SK-N-SH treated with all-trans-retinoic acid at 6 μM for 48 hours (cell line): ENCODE measurements around the gene ASIC1.

Experiments used
- ATAC-seq: fragments of 200-7000 bp; cut with Tn5 transposase; 3 replicates; pipeline ENCODE4 v1.9.1; 2020; ENCODE audit warnings: mild to moderate bottlenecking, moderate library complexity
- ARNTL ChIP-seq: fragments of 450-650 bp; formaldehyde crosslinking; IDR thresholded peaks from 2 replicates; pipeline ENCODE4 v1.5.0; 2020; ENCODE audit warnings: low read depth, mild to moderate bottlenecking, moderate library complexity, borderline replicate concordance
- BACH2 ChIP-seq: fragments of 250-450 bp; sonication (Bioruptor Pico); IDR thresholded peaks from 2 replicates; pipeline ENCODE4 v1.9.0; 2021; ENCODE audit warnings: mild to moderate bottlenecking, borderline replicate concordance
- CREB5 ChIP-seq: fragments of 250-450 bp; sonication (Bioruptor Pico); IDR thresholded peaks from 2 replicates; pipeline ENCODE4 v1.5.1; 2020; ENCODE audit warnings: low read depth, mild to moderate bottlenecking, moderate library complexity
- CSDC2 ChIP-seq: fragments of 250-450 bp; sonication (Bioruptor Pico); IDR thresholded peaks from 2 replicates; pipeline ENCODE4 v1.5.0; 2020; ENCODE audit warnings: mild to moderate bottlenecking, moderate library complexity
- CSRNP3 ChIP-seq: fragments of 250-450 bp; sonication (Bioruptor Pico); IDR thresholded peaks from 2 replicates; pipeline ENCODE4 v1.5.1; 2021; ENCODE audit warnings: mild to moderate bottlenecking, moderate library complexity
- ESRRG ChIP-seq: fragments of 250-450 bp; sonication (Bioruptor Pico); IDR thresholded peaks from 2 replicates; pipeline ENCODE4 v1.6.1; 2021; ENCODE audit warnings: mild to moderate bottlenecking
- GLIS3 ChIP-seq: fragments of 250-450 bp; sonication (Bioruptor Pico); IDR thresholded peaks from 2 replicates; pipeline ENCODE4 v1.5.0; 2020; ENCODE audit warnings: mild to moderate bottlenecking, moderate library complexity
- ISL1 ChIP-seq: fragments of 250-450 bp; sonication (Bioruptor Pico); IDR thresholded peaks from 2 replicates; pipeline ENCODE4 v2.1.2; 2022; ENCODE audit warnings: mild to moderate bottlenecking, moderate library complexity
- PPARA ChIP-seq: fragments of 250-450 bp; sonication (Bioruptor Pico); IDR thresholded peaks from 2 replicates; pipeline ENCODE4 v1.5.0; 2020; ENCODE audit warnings: mild to moderate bottlenecking, borderline replicate concordance
- RARB ChIP-seq: fragments of 250-450 bp; sonication (Bioruptor Pico); IDR thresholded peaks from 2 replicates; pipeline ENCODE4 v1.8.0; 2021; ENCODE audit warnings: mild to moderate bottlenecking, moderate library complexity
- SNAI2 ChIP-seq: fragments of 250-450 bp; sonication (Bioruptor Pico); IDR thresholded peaks from 2 replicates; pipeline ENCODE4 v1.5.0; 2020; ENCODE audit warnings: mild to moderate bottlenecking, moderate library complexity
- TCF4 ChIP-seq: fragments of 250-450 bp; sonication (Bioruptor Pico); IDR thresholded peaks from 2 replicates; pipeline ENCODE4 v1.8.0; 2021; ENCODE audit warnings: mild to moderate bottlenecking, moderate library complexity, borderline replicate concordance
- TOX ChIP-seq: fragments of 250-450 bp; sonication (Bioruptor Pico); IDR thresholded peaks from 2 replicates; pipeline ENCODE4 v1.8.0; 2021; ENCODE audit warnings: mild to moderate bottlenecking, moderate library complexity, borderline replicate concordance
- ZC3H10 ChIP-seq: fragments of 250-450 bp; sonication (Bioruptor Pico); IDR thresholded peaks from 2 replicates; pipeline ENCODE4 v1.5.1; 2021; ENCODE audit warnings: mild to moderate bottlenecking, moderate library complexity
- ZFP30 ChIP-seq: fragments of 450-650 bp; formaldehyde crosslinking; IDR thresholded peaks from 2 replicates; pipeline ENCODE4 v1.5.0; 2022; ENCODE audit warnings: mild to moderate bottlenecking, moderate library complexity
- ZNF565 ChIP-seq: fragments of 450-650 bp; formaldehyde crosslinking; conservative IDR thresholded peaks from 2 replicates; pipeline ENCODE4 v1.5.0; 2020; ENCODE audit warnings: low read depth, mild to moderate bottlenecking, moderate library complexity
- ZNF70 ChIP-seq: fragments of 450-650 bp; formaldehyde crosslinking; IDR thresholded peaks from 2 replicates; pipeline ENCODE4 v1.5.0; 2020; ENCODE audit warnings: mild to moderate bottlenecking, moderate library complexity
- ZNF8 ChIP-seq: fragments of 450-650 bp; formaldehyde crosslinking; IDR thresholded peaks from 2 replicates; pipeline ENCODE4 v1.5.0; 2020; ENCODE audit warnings: mild to moderate bottlenecking, moderate library complexity
- TF ChIP-seq, protein P1 (sequence below): fragments of 250-450 bp; sonication (Bioruptor Pico); IDR thresholded peaks from 2 replicates; pipeline ENCODE4 v1.8.0; 2020; ENCODE audit warnings: mild to moderate bottlenecking, moderate library complexity, borderline replicate concordance
- TF ChIP-seq, protein P2 (sequence below): fragments of 250-450 bp; sonication (Bioruptor Pico); IDR thresholded peaks from 2 replicates; pipeline ENCODE4 v1.8.0; 2021; ENCODE audit warnings: low read depth, mild to moderate bottlenecking, moderate library complexity, borderline replicate concordance
- TF ChIP-seq, protein P3 (sequence below): fragments of 250-450 bp; sonication (Bioruptor Pico); IDR thresholded peaks from 2 replicates; pipeline ENCODE4 v1.5.0; 2020; ENCODE audit warnings: mild to moderate bottlenecking, moderate library complexity

ASIC1 gene

DNA sequence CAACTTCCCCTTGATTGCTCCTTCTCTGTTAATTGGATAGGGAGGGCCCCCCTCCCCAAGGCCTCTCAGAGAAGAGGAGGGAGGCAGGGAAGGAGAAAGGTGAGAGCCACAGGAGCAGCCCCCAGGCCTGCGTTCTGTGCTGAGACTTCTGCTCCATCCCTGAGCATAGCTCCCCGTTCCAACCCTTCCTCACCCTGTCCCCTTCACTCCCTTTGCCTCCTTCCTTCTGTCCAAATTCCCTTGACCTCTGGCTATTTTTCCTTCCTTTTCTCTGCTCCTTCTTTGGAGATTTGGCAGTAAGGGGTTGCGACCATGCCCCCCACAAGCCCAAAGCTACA, 788 bp upstream of the ASIC1 start (continued):
- no peak for TF ChIP-seq CREB5 (CRISPR knock-in tag)
- no peak for TF ChIP-seq SNAI2 (CRISPR knock-in tag)
- no peak for TF ChIP-seq ZFP30 (CRISPR knock-in tag)
- no peak for TF ChIP-seq ZC3H10
- no peak for TF ChIP-seq CSRNP3 (CRISPR knock-in tag)
- no peak for TF ChIP-seq ISL1 (CRISPR knock-in tag)
- TF ChIP-seq, protein P1, sequence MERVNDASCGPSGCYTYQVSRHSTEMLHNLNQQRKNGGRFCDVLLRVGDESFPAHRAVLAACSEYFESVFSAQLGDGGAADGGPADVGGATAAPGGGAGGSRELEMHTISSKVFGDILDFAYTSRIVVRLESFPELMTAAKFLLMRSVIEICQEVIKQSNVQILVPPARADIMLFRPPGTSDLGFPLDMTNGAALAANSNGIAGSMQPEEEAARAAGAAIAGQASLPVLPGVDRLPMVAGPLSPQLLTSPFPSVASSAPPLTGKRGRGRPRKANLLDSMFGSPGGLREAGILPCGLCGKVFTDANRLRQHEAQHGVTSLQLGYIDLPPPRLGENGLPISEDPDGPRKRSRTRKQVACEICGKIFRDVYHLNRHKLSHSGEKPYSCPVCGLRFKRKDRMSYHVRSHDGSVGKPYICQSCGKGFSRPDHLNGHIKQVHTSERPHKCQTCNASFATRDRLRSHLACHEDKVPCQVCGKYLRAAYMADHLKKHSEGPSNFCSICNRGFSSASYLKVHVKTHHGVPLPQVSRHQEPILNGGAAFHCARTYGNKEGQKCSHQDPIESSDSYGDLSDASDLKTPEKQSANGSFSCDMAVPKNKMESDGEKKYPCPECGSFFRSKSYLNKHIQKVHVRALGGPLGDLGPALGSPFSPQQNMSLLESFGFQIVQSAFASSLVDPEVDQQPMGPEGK (CRISPR knock-in tag), result no peak
- TF ChIP-seq ZNF565 (CRISPR knock-in tag), result no peak

DNA sequence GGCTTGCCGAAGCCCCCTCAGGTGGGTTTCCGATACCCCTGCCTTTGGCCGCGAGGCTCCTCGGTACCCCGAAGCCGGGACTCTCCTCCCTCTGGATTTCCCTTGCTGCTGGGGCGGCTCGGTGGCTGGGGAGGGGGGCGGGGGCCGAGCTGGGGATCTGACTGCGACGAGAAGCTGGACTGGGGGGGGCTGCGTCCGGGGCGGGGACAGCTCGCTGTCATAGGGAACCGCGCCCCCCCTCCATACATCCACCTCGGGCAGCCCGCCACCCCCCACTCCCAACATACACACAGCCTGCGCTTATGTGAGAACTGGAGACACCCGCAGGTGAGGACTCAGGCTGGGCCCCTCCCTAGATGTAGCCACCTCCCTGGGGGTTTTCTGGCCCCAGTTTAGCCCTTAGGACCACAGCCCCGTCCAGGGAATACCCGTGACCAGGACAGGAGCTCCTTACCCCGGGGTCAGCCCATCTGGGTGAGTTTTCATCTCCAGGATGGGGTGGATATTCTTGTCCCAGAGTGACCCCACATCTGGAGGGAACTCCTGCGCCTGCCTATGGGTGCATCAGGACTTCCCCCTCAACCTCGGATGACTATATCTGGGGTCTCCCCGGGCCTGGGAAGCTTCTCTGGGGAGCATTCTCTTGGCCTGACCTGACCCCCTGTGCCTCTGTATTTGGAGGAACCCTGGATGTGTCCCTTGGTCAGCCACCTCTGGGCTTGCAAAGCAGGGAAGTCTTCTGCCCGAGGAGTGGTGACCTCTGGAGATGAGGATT, 687 bp downstream of the ASIC1 start:
- ATAC-seq, result no peak
- TF ChIP-seq CSDC2 (CRISPR knock-in tag) (no peak), ZNF565 (CRISPR knock-in tag) (no peak), ZNF70 (CRISPR knock-in tag) (no peak), TCF4 (CRISPR knock-in tag) (no peak), GLIS3 (no peak), PPARA (no peak), ARNTL (CRISPR knock-in tag) (no peak), CREB5 (CRISPR knock-in tag) (no peak), BACH2 (no peak), ESRRG (CRISPR knock-in tag) (no peak)
- TF ChIP-seq, protein P2, sequence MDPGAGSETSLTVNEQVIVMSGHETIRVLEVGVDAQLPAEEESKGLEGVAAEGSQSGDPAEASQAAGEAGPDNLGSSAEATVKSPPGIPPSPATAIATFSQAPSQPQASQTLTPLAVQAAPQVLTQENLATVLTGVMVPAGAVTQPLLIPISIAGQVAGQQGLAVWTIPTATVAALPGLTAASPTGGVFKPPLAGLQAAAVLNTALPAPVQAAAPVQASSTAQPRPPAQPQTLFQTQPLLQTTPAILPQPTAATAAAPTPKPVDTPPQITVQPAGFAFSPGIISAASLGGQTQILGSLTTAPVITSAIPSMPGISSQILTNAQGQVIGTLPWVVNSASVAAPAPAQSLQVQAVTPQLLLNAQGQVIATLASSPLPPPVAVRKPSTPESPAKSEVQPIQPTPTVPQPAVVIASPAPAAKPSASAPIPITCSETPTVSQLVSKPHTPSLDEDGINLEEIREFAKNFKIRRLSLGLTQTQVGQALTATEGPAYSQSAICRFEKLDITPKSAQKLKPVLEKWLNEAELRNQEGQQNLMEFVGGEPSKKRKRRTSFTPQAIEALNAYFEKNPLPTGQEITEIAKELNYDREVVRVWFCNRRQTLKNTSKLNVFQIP (CRISPR knock-in tag), result no peak

- TF ChIP-seq CSDC2 (CRISPR knock-in tag) (no peak), TCF4 (CRISPR knock-in tag) (no peak), TOX (CRISPR knock-in tag) (no peak), CSRNP3 (CRISPR knock-in tag) (no peak), SNAI2 (CRISPR knock-in tag) (no peak), ZNF8 (CRISPR knock-in tag) (no peak), ZC3H10 (no peak), ISL1 (CRISPR knock-in tag) (no peak), BACH2 (no peak), RARB (CRISPR knock-in tag) (no peak)
- TF ChIP-seq, protein P3, sequence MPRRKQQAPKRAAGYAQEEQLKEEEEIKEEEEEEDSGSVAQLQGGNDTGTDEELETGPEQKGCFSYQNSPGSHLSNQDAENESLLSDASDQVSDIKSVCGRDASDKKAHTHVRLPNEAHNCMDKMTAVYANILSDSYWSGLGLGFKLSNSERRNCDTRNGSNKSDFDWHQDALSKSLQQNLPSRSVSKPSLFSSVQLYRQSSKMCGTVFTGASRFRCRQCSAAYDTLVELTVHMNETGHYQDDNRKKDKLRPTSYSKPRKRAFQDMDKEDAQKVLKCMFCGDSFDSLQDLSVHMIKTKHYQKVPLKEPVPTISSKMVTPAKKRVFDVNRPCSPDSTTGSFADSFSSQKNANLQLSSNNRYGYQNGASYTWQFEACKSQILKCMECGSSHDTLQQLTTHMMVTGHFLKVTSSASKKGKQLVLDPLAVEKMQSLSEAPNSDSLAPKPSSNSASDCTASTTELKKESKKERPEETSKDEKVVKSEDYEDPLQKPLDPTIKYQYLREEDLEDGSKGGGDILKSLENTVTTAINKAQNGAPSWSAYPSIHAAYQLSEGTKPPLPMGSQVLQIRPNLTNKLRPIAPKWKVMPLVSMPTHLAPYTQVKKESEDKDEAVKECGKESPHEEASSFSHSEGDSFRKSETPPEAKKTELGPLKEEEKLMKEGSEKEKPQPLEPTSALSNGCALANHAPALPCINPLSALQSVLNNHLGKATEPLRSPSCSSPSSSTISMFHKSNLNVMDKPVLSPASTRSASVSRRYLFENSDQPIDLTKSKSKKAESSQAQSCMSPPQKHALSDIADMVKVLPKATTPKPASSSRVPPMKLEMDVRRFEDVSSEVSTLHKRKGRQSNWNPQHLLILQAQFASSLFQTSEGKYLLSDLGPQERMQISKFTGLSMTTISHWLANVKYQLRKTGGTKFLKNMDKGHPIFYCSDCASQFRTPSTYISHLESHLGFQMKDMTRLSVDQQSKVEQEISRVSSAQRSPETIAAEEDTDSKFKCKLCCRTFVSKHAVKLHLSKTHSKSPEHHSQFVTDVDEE, result no peak
- ATAC-seq, result no peak
These were observed 1.4 kb downstream of the ASIC1 start for GRCh38 chr12:50058743-50059312.
